Mucosa of descending colon (tissue), 3 donors: ENCODE data around the gene NDUFS2. TPM values are rescaled to one million over a fixed set of nuclear protein-coding genes. Genes with fewer than 3 reads are reported as not detected.

Experiments
- ATAC-seq: fragments of 200-7000 bp; cut with Tn5 transposase; one replicate; pipeline ENCODE4 v1.9.1; 2020; ENCODE audit warnings: mild to moderate bottlenecking, moderate library complexity
- DNase-seq, 3 donors: peaks; one replicate each; pipeline ENCODE4 v3.0.0-alpha.2; 2020
- H3K36me3 ChIP-seq: fragments of 200-600 bp; one replicate; pipeline ENCODE4 v1.8.0; 2021; ENCODE audit warnings: low read depth, mild to moderate bottlenecking
- H3K4me1 ChIP-seq: fragments of 200-600 bp; one replicate; pipeline ENCODE4 v1.8.0; 2021; ENCODE audit warnings: low read depth, mild to moderate bottlenecking
- H3K4me3 ChIP-seq: fragments of 200-600 bp; one replicate; pipeline ENCODE4 v1.8.0; 2021; ENCODE audit warnings: mild to moderate bottlenecking
- H3K9me3 ChIP-seq: fragments of 200-600 bp; one replicate; pipeline ENCODE4 v1.8.0; 2021; ENCODE audit warnings: mild to moderate bottlenecking
- CTCF ChIP-seq: fragments of 200-600 bp; IDR thresholded peaks from one replicate; pipeline ENCODE4 v1.8.0; 2022; ENCODE audit warnings: antibody characterized with exemption, mild to moderate bottlenecking
- intact Hi-C, 2 donors: fragments of 100-400 bp; cut with DNase I in 1 of 2; cut with micrococcal nuclease in 1 of 2; formaldehyde crosslinking; loops; one replicate each; pipeline versions ENCODE4 v1.11.0 to v1.11.1; 2022; cut with DNase I, micrococcal nuclease
- total RNA-seq, 3 donors: library from RNA; stranded (reverse); fragmentation: NEBNext Ultra II Directional in 2 of 3; extraction: Animal tissue kit (Norgen Biotek cat#: 25700) in 2 of 3; gene quantifications; one replicate each; pipeline versions ENCODE4 v1.2.1 to v1.2.4, GENCODE V29; 2021 to 2023
- donor health status: DM: no; HTN: no; CAD: no; lungs with moderate emphysema.
- donor health status: DM: no; HTN: no; CAD: no.
- donor health status: DM: no; HTN: yes; CAD: no.

NDUFS2 gene
- total RNA-seq, 3 donors from 2014 or later = 119 to 159 (median 154) TPM

GRCh38 chr1:161258439-161259344, 56.5 kb downstream of the NDUFS2 start, which contains the start of gene PCP4L1:
TSS of gene PCP4L1 (plus strand) at chr1:161258745. CDS start at chr1:161258975, 230 bp downstream.
- TF ChIP-seq CTCF = no peak
- ATAC-seq (peak; percentile 83), DNase-seq (peak; percentile 47 to 58 (median 49))
- no peaks in the 10 kb centered on the region for H3K36me3 ChIP-seq
- H3K4me3 ChIP-seq = no peak within 1 kb of the TSS
- H3K9me3 ChIP-seq = peaks cover 9% of the 10 kb centered on the region
- intact Hi-C loops = no loop called here
- H3K4me1 ChIP-seq = no peaks in the 10 kb centered on the region

GRCh38 chr1:161259345-161259702, 57.2 kb downstream of the NDUFS2 start:
- no peak for ATAC-seq

GRCh38 chr1:161259765-161260164, 57.6 kb downstream of the NDUFS2 start:
- no peaks in the 10 kb centered on the region for H3K4me1 ChIP-seq
- H3K36me3 ChIP-seq = no peaks in the 10 kb centered on the region
- no peak for ATAC-seq
- H3K9me3 ChIP-seq = peaks cover 9% of the 10 kb centered on the region
- intact Hi-C loops = no loop called here
- DNase-seq = no peak
- no peak overlapping the region for H3K4me3 ChIP-seq
- no peak for TF ChIP-seq CTCF

More at GRCh38 chr1:161259345-161259702, 57.2 kb downstream of the NDUFS2 start:
- no peak for DNase-seq
- Histone ChIP-seq H3K9me3 (peaks cover 9% of the 10 kb centered on the region), H3K4me3 (no peak overlapping the region), H3K4me1 (no peaks in the 10 kb centered on the region), H3K36me3 (no peaks in the 10 kb centered on the region)
- intact Hi-C loops = no loop called here
- no peak for TF ChIP-seq CTCF

- intact Hi-C loops = no loop called here
Measured at GRCh38 chr1:161260376-161261260, 58.5 kb downstream of the NDUFS2 start.

More at GRCh38 chr1:161260376-161261260, 58.5 kb downstream of the NDUFS2 start:
- Histone ChIP-seq H3K9me3 (peaks cover 9% of the 10 kb centered on the region), H3K4me3 (no peak overlapping the region), H3K4me1 (no peaks in the 10 kb centered on the region), H3K36me3 (no peaks in the 10 kb centered on the region)
- TF ChIP-seq CTCF = no peak
- DNase-seq (peak in 1 of 3 donors; percentile 6), ATAC-seq (peak; percentile 40)
